Measurements from ENCODE around the gene LANCL1.

LANCL1 gene

GRCh38 chr2:210476194-210477128 lies at the start of gene LANCL1:
LANCL1 (minus strand) TSS chr2:210476759; CDS start chr2:210476396, 363 bp downstream.
- peak; percentile 60 to 62 for DNase-seq (ENCODE audit: low read depth in 2 of 2)

GRCh38 chr2:210524533-210524932 lies 48.0 kb upstream of the LANCL1 start:
- no peak for DNase-seq (ENCODE audit: low read depth in 2 of 2)

- DNase-seq (ENCODE audit: low read depth in 2 of 2) = no peak
Measured at GRCh38 chr2:210523650-210524289, 47.2 kb upstream of the LANCL1 start.

- DNase-seq (ENCODE audit: low read depth in 2 of 2) = no peak
Measured at GRCh38 chr2:210522399-210522798, 45.8 kb upstream of the LANCL1 start.

GRCh38 chr2:210519594-210519993 lies 43.0 kb upstream of the LANCL1 start:
- DNase-seq (ENCODE audit: low read depth in 2 of 2) = no peak

- DNase-seq (ENCODE audit: low read depth in 2 of 2) = no peak
Measured at GRCh38 chr2:210517264-210517663, 40.7 kb upstream of the LANCL1 start.

GRCh38 chr2:210515911-210516310 lies 39.4 kb upstream of the LANCL1 start:
- DNase-seq (ENCODE audit: low read depth in 2 of 2) = no peak

GRCh38 chr2:210503725-210504191 lies 27.2 kb upstream of the LANCL1 start:
- DNase-seq (ENCODE audit: low read depth in 2 of 2) = no peak

GRCh38 chr2:210503001-210503623 lies 26.6 kb upstream of the LANCL1 start:
- DNase-seq (ENCODE audit: low read depth in 2 of 2) = no peak

GRCh38 chr2:210496512-210496911 lies 20.0 kb upstream of the LANCL1 start:
- no peak for DNase-seq (ENCODE audit: low read depth in 2 of 2)

GRCh38 chr2:210493528-210493927 lies 17.0 kb upstream of the LANCL1 start:
- no peak for DNase-seq (ENCODE audit: low read depth in 2 of 2)

- DNase-seq (ENCODE audit: low read depth in 2 of 2) = no peak
Measured at GRCh38 chr2:210481601-210482175, 5.1 kb upstream of the LANCL1 start.

- no peak for DNase-seq (ENCODE audit: low read depth in 2 of 2)
Measured at GRCh38 chr2:210480764-210481163, 4.2 kb upstream of the LANCL1 start.

- no peak for DNase-seq (ENCODE audit: low read depth in 2 of 2)
Measured at GRCh38 chr2:210480079-210480478, 3.5 kb upstream of the LANCL1 start.

- DNase-seq (ENCODE audit: low read depth in 2 of 2) = no peak
Measured at GRCh38 chr2:210478661-210479060, 2.1 kb upstream of the LANCL1 start.

GRCh38 chr2:210477496-210477895 lies 937 bp upstream of the LANCL1 start:
- no peak for DNase-seq (ENCODE audit: low read depth in 2 of 2)

GRCh38 chr2:210475706-210476105 lies 853 bp downstream of the LANCL1 start:
- no peak for DNase-seq (ENCODE audit: low read depth in 2 of 2)

- no peak for DNase-seq (ENCODE audit: low read depth in 2 of 2)
Measured at GRCh38 chr2:210474776-210475175, 1.8 kb downstream of the LANCL1 start.

GRCh38 chr2:210461401-210461800 lies 15.2 kb downstream of the LANCL1 start:
- no peak for DNase-seq (ENCODE audit: low read depth in 2 of 2)

- DNase-seq (ENCODE audit: low read depth in 2 of 2) = no peak
Measured at GRCh38 chr2:210460322-210461227, 16.0 kb downstream of the LANCL1 start.

- DNase-seq (ENCODE audit: low read depth in 2 of 2) = no peak
Measured at GRCh38 chr2:210459880-210460279, 16.7 kb downstream of the LANCL1 start.
